Measurements from ENCODE around the gene SKOR2.

DNA sequence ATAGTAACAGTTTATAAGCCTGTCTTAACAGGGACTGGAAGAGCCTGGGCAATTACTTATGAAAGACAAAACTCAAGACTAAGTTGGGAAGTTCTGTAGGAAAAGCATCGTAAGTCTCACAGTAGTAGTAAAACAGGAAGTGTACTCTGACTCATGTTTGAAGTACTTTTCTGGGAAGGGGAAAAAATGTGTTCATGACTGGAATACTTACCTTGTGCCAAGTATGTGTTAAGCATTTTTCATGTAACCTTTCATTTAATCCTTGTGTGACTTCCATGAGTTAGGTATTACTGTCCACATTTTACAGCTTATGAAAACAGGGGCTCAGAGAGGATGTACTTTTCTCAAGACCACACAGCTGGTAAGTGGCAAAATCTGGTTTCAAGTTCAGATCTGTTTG, 13.7 kb upstream of the SKOR2 start:
- TF ChIP-seq CTCF (IDR thresholded peaks at IDR 0.05) (no peak), EZH2 (IDR thresholded peaks at IDR 0.05; ENCODE audit: borderline replicate concordance, insufficient read depth, low read depth, low read length, poor library complexity, severe bottlenecking) (no peak)
